Dermis blood vessel endothelial cell (primary cell): ENCODE data around the gene PHC2. TPM values are rescaled to one million over a fixed set of nuclear protein-coding genes. Genes with fewer than 3 reads are reported as not detected.

Experiments
- DNase-seq: peaks from one replicate; pipeline ENCODE4 v3.0.0; 2010
- total RNA-seq: library from RNA; depleted of rRNA; stranded (reverse); fragments of >200 nt; gene quantifications from 2 replicates; pipeline ENCODE4 v1.2.3, GENCODE V29; 2014

PHC2 gene
- total RNA-seq, 1 donor from 2014 or later = 88.5 TPM

DNA sequence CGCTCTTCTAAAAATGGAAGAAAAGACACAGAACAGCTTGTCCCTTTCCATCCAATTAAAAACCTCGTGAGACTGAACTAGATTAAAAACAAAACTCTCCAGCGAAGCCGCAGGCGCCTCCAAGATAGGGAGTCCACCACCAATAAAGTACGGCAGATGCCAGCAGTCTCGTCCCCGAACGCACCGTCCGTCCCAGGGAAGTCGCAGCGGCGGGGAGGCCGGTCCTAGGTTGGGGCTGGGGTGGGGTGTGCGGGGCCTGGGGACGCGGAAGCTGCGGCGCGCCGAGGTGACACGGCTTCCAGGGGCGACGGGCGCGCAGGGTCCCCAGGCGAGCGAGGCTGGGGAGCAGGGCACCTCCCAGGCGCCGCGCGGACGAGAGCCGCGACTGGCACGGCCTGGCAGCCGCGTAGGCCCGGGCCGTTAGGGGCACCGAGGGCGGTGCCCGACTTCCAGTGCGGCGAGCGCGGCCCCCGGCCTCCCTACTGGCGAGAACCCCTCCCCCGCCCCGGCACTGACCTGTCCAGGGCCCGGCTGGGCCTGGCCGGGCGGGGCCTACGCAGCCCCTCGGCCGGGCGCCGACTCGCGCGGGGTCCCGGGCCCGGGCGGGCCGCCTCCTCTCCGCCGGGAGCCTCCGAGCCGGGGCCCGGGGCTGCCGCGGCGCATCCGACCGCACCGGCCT lies 81.7 kb downstream of the PHC2 start:
- peak; percentile 59 for DNase-seq

DNA sequence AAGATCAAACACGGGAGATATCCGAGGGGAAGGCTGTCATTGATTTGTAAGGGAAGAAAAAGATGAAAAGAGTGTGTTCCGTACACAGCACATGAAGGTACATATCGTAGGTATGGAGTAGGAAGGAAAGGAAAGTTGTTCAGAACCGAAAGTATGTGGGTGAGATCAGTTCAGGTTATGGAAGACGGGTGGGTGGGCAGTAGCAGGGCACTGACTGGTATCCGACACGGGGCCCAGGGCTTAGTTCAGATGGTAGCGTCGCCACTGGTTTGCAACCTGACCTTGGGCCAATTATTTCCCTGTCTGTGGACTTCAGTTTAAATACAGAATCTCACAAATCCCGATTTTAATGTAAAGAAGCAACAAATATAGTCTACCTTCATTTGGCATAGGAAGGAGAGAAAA lies 82.2 kb downstream of the PHC2 start:
- peak; percentile 46 for DNase-seq

DNA sequence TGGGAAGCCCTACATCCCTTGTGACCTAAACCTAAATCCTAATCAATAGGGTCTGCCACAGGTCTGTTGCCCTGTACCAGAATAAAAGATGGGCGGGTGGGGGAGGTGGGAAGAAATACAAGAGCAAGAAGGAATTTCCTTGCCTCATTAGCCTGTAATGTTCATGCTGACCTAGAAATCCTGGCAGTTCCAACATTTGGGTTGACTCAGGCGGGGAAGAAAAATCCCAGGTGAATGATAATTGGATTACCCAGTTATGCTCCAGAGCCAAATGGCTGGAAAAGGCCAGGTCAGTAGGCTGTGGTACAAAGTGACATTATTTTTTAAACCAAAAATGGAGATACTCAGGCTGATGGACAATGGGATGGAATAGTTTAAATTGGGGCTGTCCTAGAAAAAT lies 82.7 kb downstream of the PHC2 start:
- DNase-seq = no peak

DNA sequence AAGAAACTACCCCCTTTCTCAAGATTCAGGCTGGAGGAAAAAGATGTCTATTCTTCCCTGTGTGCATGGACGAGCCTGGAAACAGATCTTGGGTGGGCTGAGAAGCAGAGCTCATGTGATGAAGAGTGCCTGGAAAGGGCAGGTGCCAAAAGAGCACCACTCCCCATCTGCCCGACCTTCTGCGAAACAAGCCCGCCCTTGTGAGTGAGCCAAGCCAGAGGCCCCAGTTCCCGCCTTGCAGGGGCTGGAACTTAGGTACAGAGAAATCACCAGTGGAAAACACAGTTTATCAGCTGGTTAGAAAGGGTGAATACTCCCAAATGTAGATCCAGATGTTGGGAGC lies 83.3 kb downstream of the PHC2 start:
- DNase-seq = peak; percentile 42

DNA sequence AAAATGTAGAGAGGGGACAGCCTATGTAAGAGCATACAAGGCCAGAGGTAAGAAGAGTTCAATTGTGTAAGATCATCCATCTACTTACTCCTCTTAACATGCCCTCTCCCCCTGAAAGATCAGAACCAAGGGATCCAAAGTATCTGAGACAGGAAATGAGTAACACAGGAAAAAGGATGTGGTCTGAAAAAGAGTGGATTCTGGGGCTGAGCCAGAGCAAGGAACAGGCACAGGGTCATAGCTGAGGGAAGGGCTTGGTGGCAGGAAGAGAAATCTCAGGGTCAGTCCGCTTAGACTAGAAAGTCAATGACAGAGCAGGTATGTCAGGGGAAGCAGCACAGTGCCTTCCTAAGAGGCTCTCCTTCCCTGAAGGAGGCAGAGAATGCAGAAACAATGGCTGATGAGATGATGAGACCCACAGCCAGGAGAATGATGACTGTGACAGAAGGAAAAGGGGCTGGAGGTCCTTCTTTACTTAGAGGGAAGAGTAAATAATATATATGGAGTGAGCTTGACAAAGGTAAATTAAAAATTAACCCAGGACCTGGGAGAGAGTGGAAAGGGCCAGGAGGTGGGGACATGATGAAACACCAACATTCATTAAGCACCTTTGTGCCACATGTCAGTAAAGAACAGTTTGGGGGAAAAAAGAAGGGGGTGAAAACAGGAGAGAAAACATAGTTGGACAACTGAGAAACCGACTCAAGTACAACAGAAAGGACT lies 83.8 kb downstream of the PHC2 start:
- peak; percentile 92 for DNase-seq

DNA sequence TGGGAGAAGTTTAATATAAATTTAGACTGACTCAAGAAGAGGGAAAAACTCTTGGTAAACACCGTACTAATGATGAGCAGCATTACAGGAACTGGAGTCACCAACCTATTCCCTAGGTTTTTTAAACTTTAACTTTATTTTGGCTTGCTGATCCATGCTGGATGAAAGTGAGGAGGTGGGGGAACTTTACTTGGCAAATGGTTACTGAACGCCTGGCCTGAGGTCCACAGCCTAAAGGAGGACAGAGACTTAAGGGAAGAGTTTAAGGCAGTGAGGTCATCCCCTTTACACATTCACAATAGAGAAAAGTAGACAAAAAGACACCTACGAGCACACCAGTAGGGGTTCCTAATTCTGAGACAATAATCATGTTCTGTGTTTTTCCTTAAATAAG lies 84.4 kb downstream of the PHC2 start:
- DNase-seq = no peak

DNA sequence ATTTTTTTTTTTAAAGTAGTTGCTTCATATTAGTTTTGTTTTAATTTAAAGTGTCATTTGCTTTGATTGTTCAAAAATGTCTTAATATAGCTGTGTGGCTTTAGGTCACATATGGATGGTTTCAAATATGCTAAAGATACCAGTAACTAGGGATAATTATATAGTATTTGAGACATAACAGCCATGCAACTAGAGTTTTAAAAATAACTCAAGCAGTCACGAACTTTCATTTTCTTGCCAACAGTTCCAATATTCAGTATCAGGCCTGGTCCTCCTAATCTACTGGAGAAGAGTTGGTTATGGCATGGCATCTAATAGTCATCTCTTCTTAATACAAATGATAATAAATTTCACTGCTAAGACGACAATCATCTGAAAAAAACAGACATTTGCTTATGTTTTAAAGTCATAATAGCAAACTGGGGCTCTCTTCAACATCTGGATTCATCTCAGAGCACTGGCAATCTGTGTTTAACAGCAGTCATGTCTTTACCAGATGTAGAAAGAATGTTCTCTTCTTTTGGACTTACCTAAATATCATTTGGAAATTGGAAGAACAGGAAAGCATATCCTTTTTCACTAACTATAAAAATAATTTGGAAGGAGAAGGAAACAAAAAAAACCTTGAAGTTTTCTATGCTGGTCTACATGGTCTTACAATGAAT lies 85.9 kb downstream of the PHC2 start:
- no peak for DNase-seq

DNA sequence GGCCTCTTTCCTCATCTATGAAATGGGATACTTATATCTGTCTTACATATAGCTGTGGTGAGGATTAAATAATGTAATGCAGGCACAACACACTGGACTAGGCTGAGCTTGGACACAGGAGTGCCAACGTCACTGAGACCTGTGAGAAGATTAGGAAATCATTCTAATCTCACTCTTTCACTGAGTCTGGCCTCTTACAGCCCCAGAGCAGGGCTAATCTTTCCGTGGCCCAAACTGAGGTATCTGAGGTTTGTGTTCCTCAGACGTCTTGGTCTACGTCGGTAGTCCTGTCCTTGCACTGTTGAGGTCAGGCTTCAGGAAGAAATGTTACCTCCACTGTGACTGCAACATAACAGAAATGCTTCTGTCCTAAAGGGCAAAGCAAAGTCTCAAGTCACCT lies 87.4 kb downstream of the PHC2 start:
- DNase-seq = no peak

DNA sequence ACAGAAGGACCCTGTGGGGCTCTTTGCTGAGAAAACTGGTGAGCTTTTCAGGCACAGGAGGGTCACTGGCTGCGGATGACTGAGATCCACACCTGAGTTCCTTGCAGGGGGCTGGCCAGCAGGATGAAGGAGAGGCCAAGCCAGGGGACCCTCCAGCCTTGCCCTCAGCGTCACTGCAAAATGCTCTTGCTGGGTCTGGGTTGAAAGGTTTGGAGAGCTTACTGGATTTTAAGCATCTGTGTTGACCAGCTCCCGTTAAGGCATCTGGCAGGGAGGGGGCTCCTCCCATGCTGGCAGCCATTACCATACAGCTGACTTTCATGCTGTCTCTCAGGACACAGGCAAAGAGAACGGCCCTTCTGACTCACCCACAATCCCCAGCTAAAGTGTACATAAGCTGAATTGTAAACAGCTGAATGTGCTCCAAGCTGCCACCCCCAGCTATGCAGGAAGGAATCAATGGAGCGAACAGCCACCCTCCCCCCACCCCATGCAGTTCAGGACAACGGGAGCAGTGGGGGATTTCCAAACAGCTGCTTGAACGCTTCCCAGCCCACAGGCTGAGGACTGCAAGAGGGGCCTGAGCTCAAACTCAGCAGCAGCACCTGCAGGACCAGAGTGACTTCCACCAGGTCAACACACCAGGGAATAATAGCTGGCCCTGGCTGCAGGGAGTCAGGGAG lies 88.7 kb downstream of the PHC2 start:
- peak; percentile 96 for DNase-seq

DNA sequence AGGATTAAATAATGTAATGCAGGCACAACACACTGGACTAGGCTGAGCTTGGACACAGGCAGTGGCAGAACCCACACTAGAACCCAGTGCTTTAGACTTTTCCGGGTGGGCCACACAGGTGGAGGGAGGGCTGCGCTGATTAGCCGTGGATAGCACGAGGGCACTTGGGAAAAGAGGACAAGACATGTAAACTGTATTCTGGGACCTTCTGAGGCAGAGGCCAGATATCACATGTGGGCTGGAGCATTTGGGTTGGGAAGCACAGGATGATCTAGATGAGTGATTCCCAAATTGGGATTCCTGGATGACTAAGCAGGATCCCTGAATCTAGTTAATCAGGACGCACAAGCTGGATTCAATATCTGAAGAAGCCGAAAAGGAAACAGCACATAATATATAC lies 89.7 kb downstream of the PHC2 start:
- DNase-seq = no peak

DNA sequence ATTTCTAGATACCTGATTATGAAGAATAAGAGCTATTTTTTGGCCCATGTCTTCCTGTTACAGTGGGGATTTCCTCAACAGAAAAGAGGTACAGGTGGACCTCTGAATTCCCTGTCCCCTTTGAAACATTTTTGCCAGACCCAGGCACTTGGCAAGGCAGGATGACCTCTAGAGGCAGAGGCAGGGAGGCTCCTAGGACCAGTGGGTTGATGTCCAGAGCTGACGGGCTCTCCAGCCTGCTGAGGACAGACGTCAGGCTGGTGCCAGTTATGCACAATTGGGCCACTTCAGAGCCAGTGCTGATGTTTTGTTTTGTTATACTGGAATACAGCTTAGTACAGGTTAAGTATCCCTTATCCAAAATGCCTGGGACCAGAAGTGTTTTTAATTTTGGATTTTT lies 91.5 kb downstream of the PHC2 start:
- peak; percentile 43 for DNase-seq

DNA sequence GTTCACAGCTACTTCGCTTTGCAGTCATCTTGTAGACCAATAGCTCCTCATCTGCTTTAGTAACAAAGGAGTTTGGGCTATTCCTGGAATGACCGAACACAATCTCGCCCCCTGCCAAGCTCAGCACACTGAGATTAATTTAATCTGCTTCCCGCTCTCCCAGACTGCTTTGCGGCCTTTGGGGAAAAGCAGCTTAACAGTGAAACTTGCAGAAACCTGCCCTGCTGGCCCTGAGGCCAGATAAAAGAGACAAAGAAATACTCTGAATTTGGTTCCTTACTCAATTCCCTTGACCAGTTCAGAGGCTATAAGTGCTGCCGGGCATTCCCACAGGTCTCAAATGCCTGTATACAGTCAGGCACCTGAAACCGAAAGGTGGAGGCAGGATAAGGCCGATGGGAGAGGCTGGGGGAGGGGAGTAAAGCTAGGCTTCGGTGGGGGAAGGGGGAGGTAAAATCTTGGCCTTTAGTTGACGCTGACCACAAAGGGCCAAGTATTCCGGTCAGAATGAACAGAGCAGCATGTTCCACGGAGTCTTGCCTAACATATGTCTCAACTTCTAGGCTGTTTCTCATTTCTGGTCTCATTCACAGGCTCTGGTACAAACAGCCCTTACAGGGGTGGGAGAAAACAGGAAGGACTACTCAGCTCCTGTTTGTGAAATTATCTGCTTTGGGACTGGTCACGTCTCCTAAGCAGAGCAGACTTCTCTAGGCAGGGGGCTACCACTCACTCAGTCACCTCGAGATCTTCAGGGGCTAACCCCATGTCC lies 92.3 kb downstream of the PHC2 start:
- peak; percentile 56 for DNase-seq

DNA sequence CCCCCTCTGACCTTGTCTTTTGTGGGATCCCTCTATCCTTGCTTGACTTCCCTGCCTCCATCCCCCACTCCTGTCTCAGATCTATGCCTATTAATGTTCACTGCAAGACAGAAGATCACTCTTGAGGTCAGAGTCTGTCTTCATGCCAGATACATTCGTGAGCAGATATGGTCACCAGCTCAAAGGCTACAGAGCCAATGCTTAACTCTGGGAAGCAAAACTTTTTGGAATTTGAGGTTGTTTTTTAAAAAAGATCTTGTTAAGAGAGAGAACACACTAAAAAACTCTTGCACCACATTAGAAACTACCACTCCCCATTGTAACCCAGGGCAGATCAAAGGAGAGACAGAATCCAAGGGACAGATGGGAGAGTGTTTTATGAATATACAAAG lies 92.9 kb downstream of the PHC2 start:
- DNase-seq = no peak

DNA sequence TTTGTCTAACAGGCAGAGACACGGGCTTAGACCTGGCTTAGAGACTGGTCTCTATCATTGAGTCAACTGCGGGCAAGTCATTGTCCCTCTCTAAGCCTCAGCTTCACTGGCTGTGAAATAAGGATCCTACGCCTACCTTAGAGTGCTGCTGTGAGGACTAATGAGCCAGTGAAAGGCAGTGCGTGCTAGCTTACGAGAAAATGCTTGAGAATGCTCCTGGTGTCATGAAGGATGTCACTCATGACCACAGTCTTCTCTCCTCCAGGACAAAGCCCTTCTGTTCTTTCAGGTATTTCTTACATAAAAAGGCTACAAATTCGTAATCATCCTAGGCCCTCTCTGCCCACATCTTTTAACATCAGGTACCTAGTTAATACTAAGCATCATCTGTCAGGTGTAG lies 93.5 kb downstream of the PHC2 start:
- DNase-seq = no peak

DNA sequence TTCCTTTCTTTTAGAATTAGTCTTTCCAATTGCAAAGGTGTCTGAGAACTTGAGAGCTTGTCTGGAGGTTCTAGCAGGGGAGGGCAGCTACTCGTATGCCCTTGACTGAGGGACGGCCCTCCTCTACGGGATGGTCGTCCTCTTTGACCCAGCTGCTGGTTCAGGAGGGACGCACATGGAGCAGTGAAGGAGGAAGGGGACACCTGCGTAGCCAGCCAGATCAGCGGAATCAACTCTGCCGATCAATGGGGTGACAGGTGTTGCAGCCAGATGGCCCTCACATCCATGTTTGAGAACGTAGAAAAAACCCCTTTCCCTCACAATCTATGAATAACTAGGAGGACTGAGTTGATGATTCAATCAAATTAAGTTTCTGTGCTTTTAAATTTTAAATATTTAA lies 94.3 kb downstream of the PHC2 start:
- DNase-seq = no peak

DNA sequence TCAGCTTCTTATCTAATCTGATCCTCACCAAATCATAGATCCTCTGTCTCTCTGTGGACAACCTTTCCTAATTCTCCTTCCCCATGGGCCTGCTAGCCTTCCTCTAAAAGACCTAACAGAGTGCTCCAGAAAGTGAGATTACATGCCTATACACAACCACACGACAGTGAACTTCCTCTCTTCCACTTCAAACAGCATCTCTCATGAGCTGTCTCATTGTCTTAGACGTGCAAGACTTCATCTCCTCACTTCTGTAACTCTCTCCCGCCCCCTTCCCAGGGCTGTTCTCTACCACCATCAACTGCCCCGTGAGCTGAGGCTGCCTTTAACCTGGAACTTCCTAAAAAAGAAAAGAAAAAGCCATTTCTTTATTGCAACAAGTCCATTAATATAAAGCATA lies 95.9 kb downstream of the PHC2 start:
- no peak for DNase-seq

DNA sequence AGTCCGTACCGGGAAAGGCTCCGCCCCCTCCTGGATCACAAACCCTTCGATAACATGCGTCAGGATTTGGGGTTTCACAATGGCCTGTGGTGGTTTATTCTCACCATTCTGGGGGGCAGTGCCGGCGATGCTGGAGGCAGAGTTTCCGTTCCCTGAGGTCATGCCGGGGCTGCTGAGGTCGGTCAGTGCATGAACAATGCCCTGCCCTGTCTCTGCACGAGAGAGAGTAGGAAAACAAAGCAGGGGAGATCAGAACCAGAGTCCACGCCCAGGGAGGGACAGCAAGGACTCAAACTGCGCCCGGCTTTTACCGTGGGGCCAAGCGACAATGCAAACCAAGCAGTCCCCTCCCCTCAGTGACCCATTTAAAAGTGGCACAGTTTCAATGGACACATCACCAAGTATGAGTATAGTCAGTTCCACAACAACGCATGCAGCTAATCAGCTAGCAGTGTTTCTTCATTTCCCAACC lies 96.8 kb downstream of the PHC2 start:
- no peak for DNase-seq

DNA sequence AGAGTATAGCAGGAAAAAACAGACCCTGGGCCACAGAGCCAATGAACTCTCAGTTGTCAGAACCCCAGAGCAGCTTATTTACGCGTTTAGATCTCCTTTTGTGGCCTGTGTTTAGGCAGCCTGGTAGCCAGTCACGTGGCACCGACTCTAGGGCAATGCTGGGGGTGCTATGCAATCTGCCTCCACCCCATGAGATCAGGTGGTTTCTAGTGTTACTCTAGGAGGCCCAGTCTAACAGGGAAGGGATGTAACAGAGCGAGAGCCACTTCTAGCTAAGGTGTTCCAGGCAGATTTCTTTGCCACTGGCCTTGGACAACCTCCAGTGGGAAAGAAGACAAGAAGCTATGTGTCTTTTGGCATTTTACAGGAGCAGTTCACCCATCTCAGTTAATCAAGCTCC lies 98.0 kb downstream of the PHC2 start:
- no peak for DNase-seq

DNA sequence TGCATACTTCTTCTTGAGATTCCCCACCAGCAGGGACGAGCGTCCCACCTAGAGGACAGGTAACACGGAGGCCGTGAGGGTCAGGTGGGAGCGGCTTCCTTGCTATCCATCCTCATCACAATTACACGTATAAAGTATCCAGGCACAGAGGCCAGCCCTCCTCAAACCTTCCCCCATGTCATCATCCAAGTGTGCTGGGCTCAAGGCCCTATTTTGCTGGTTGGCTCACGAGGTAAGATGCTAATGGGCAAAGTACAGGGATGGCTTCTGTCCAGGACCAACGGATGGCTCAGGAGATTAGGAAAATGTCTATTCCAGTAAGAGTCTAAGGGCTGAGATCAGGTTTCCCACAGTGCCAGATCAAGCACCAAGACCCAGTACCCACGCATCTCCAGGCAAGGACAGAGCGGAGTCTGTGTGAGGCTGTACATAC lies 98.5 kb downstream of the PHC2 start:
- DNase-seq = no peak

DNA sequence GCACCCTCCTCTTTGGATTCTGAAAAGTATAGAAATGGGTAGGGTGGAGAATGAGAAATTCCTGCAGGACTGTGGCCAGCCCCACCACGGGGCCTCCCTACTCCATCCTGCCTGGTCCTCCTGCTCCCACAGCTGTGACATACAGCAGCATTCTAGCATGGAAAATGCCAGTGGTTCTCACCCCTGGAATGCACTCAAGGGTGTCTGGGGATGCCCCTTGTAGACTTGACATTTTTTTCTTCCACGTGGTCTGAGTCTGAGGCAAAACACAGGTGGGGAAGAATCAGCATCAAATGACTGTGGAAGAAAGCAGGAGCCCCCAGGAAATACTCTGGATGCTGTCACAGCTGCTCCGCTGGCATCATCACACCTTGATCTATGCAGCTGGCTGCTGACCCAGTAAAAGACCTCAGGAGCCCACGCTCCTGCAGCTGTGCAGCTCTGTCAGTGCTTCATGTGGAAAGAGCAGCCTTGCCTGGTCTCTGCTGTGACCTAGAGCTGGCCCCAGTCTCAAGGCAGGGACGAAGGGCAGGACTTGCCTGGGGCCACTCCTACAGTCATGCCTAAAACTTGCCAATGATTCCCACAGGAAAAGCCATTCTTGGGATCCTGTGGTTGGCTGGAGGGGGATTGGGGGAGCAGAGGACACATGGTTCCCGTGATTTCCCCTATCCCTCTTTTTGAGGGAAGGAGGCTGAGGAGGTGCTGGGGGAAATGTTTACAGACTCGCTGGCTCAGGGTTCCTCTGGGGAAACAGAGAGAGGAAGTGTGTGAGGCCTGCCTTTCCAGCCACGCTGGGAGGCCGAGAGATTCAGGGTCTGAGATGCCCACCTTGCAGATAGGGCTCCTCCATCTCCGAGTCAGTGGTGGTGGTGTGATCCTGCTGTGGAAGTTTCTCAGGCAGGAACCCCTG lies 99.2 kb downstream of the PHC2 start:
- DNase-seq = no peak

DNA sequence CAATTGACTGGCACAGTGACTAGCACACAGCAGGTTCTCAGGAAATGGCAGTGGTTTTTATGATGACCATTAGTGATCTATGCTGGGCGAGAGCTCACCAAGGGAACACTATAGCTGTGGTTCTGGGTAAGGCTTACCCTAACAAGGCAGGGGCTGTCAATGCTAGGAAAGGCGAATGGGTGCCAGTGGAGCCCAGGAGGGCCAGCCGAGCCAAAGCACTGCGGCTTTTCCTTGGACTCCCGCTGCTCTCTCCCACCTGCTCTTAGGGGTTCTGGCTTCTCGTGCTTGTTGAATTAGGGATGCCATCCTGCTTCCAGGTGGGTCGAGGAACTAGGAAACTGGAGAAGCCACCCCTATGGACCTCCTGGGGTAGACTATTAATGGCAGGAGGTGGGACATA lies 100.0 kb downstream of the PHC2 start:
- DNase-seq = no peak
